OCI-LY3 (cell line): Measurements from ENCODE around the gene SLC25A6.

ENCODE experiments used
- EZH2phosphoT487 ChIP-seq: fragments of 200-600 bp; shearing (Covaris generic); IDR thresholded peaks from 2 replicates; pipeline ENCODE4 v1.6.1; 2018; ENCODE audit warnings: antibody characterized with exemption, mixed run types, low read depth
- TF ChIP-seq, protein P1 (sequence below): fragments of 200-600, 300-600 bp; sonication (generic); IDR thresholded peaks from 2 replicates; pipeline ENCODE4 v1.5.1; 2014; ENCODE audit warnings: antibody characterized with exemption, low read length, low read depth

DNA sequence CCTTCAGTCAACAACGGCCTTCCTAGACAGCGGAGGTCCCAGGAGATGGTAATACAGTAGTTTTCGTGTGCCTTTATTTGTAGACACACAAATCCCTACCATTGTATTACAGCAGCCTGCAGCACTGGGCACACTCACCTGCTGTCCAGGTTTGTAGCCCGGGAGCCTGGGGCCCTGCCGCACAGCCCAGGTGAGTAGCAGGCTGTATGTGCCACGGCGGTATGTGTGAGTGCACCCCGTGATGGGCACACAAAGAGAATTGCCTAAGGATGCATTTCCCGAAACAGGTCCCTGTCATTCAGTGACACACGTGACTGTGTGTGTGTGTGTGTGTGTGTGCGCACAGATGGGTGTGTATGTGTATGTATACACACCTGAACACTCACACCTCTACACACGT, 8.1 kb upstream of the SLC25A6 start:
- no peak for TF ChIP-seq EZH2phosphoT487
- TF ChIP-seq, protein P1, sequence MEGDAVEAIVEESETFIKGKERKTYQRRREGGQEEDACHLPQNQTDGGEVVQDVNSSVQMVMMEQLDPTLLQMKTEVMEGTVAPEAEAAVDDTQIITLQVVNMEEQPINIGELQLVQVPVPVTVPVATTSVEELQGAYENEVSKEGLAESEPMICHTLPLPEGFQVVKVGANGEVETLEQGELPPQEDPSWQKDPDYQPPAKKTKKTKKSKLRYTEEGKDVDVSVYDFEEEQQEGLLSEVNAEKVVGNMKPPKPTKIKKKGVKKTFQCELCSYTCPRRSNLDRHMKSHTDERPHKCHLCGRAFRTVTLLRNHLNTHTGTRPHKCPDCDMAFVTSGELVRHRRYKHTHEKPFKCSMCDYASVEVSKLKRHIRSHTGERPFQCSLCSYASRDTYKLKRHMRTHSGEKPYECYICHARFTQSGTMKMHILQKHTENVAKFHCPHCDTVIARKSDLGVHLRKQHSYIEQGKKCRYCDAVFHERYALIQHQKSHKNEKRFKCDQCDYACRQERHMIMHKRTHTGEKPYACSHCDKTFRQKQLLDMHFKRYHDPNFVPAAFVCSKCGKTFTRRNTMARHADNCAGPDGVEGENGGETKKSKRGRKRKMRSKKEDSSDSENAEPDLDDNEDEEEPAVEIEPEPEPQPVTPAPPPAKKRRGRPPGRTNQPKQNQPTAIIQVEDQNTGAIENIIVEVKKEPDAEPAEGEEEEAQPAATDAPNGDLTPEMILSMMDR = no peak
